Fibroblast of the aortic adventitia (primary cell): ENCODE measurements around the gene ADAMTS3. TPM values are rescaled to one million over a fixed set of nuclear protein-coding genes. Genes with fewer than 3 reads are reported as not detected.

Experiments used
- DNase-seq: peaks from one replicate; pipeline ENCODE4 v3.0.0-alpha.2; 2010; ENCODE audit warnings: low read depth
- H3K4me3 ChIP-seq: 2 replicates; pipeline ENCODE4 v1.5.1; 2011; ENCODE audit warnings: low read depth, mild to moderate bottlenecking, control low read depth, low read length, moderate library complexity
- CTCF ChIP-seq: IDR thresholded peaks from 2 replicates; pipeline ENCODE4 v1.5.1; 2011; ENCODE audit warnings: mild to moderate bottlenecking, low read length, control low read depth, inconsistent platforms; ENCODE audit not compliant: insufficient read depth
- total RNA-seq: library from RNA; depleted of rRNA; stranded (reverse); fragments of >200 nt; gene quantifications from 2 replicates; pipeline ENCODE4 v1.2.3, GENCODE V29; 2012; ENCODE audit warnings: low replicate concordance

The ADAMTS3 gene
- total RNA-seq, 1 donor: 20.3 TPM

GRCh38 chr4:72239487-72240116 lies 329.4 kb downstream of the ADAMTS3 start:
- H3K4me3 ChIP-seq: no peak overlapping the region
- no peak for TF ChIP-seq CTCF
- no peak for DNase-seq
